ENCODE measurements around the gene EXOSC9. TPM values are rescaled to one million over a fixed set of nuclear protein-coding genes. Genes with fewer than 3 reads are reported as not detected.

Gene EXOSC9
- total and polyA plus RNA-seq, 10 of the 15 experiments (the other 5 are each of a cell fraction or from before 2014, with no cell fraction given) = 49.0 to 131 (median 85.4) TPM

DNA sequence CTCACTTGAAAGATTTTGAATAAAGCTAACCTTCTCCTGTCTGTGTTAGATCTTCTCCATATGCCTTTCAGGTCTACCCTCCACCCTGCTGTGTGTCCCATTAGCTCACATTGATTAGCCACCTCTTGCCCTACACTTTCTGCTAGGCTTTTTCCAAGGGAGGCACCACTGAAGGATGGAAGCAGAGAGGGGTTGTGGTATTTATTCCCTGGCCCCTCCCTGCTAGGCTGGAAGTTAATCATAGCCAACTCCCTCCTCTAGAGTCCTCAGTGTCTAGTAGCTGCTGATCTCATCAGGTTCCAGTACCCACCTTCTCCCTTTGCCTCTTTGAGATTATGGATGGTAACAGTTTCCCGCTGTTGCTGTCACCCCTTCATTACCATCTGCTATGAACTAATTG lies 27.2 kb upstream of the EXOSC9 start:
- Histone ChIP-seq H3K36me3 (ENCODE audit: control insufficient read depth in 2 of 2, insufficient read depth in 2 of 2, low read length in 1 of 2) (no peaks in the 10 kb centered on the region), H3K27ac (ENCODE audit: control insufficient read depth, insufficient read depth) (no peak overlapping the region), H3K9me3 (replicated peaks; ENCODE audit: control insufficient read depth, insufficient read depth, low read length) (no peaks in the 10 kb centered on the region), H3K4me2 (ENCODE audit: control insufficient read depth, insufficient read depth) (no peak overlapping the region), H3K9ac (ENCODE audit: control insufficient read depth, insufficient read depth, low read length) (no peak overlapping the region), H2AFZ (ENCODE audit: control insufficient read depth, low read depth, low read length) (no peak overlapping the region), H3K4me3 (no peak overlapping the region), H3K4me1 (ENCODE audit: control insufficient read depth, insufficient read depth, low read length) (peaks cover 12% of the 10 kb centered on the region), H3K79me2 (ENCODE audit: control insufficient read depth, insufficient read depth, low read length) (no peaks in the 10 kb centered on the region), H4K20me1 (ENCODE audit: control insufficient read depth, insufficient read depth) (no peaks in the 10 kb centered on the region; the same call in 1 of the 2 replicates), H3K27me3 (replicated peaks in 1 of 2; ENCODE audit: control insufficient read depth in 2 of 2, insufficient read depth in 2 of 2, low read length in 1 of 2) (no peaks in the 10 kb centered on the region; a peak in 1 of 4 replicates)
- BruUV-seq (replicated peaks) = no TSS peak
- FAIRE-seq = no peak
- intact Hi-C loops (cut with micrococcal nuclease; ENCODE audit: unreplicated experiment) (no loop called here), in situ Hi-C loops (cut with MboI) (no loop called here)
- ChIA-PET CTCF (no interaction called here), POLR2A (interaction anchor here (0.8 to 1.1 kb wide), 2 partner anchors 9 to 16 kb away, joined by 3 to 5 read pairs; partner anchors contain the start of gene SMIM43), RAD21 (ENCODE audit: unreplicated experiment) (no interaction called here), SMC1A (ENCODE audit: uncharacterized antibody, unreplicated experiment) (no interaction called here)
- TF ChIP-seq POLR2A (IDR thresholded peaks at IDR 0.05; ENCODE audit: low read depth, low read length) = no peak
- no peak for DNase-seq (ENCODE audit: low read depth, low spot score)
- ATAC-seq = no peak
- 94% methylated on average over 1 of the region's 1 CpG for WGBS (ENCODE audit: insufficient coverage, insufficient replicate concordance, low lambda C conversion rate, missing lambda C conversion rate)

- no peak for FAIRE-seq
- RAD21 ChIA-PET (ENCODE audit: unreplicated experiment) = interaction anchor here (1.0 to 4.0 kb wide), 9 partner anchors 12 to 80 kb away, joined by 3 to 28 read pairs (median 5); partner anchors contain the start of genes ANXA5 and EXOSC9
- no peak overlapping the region for H3K4me3 ChIP-seq
- SMC1A ChIA-PET (ENCODE audit: uncharacterized antibody, unreplicated experiment) = interaction anchor here (0.8 to 3.9 kb wide), 17 partner anchors 9 to 312 kb away, joined by 3 to 36 read pairs (median 5); partner anchors contain the start of genes BBS7, CCNA2, EXOSC9 and SMIM43
- H3K27me3 ChIP-seq (replicated peaks in 1 of 2; ENCODE audit: control insufficient read depth in 2 of 2, insufficient read depth in 2 of 2, low read length in 1 of 2) = no peaks in the 10 kb centered on the region; a peak in 1 of 4 replicates
- in situ Hi-C loops (cut with MboI) = no loop called here
- CTCF ChIA-PET = interaction anchor here (0.5 to 1.9 kb wide), 5 partner anchors 9 to 202 kb away, joined by 3 to 7 read pairs (median 6); no protein-coding TSS in a partner anchor
- H3K36me3 ChIP-seq (ENCODE audit: control insufficient read depth in 2 of 2, insufficient read depth in 2 of 2, low read length in 1 of 2) = no peaks in the 10 kb centered on the region
- peaks cover 12% of the 10 kb centered on the region for H3K4me1 ChIP-seq (ENCODE audit: control insufficient read depth, insufficient read depth, low read length)
- no peak overlapping the region for H3K27ac ChIP-seq (ENCODE audit: control insufficient read depth, insufficient read depth)
- 67% methylated on average over 6 of the region's 6 CpGs for WGBS (ENCODE audit: insufficient coverage, insufficient replicate concordance, low lambda C conversion rate, missing lambda C conversion rate)
- POLR2A ChIA-PET = interaction anchor here (1.2 to 3.6 kb wide), 5 partner anchors 13 to 48 kb away, joined by 5 to 19 read pairs (median 7); partner anchors contain the start of gene EXOSC9
- H3K79me2 ChIP-seq (ENCODE audit: control insufficient read depth, insufficient read depth, low read length) = no peaks in the 10 kb centered on the region
- intact Hi-C loops (cut with micrococcal nuclease; ENCODE audit: unreplicated experiment) = no loop called here
- BruUV-seq (replicated peaks) = no TSS peak
- no peak for DNase-seq (ENCODE audit: low read depth, low spot score)
- no peak overlapping the region for H3K9ac ChIP-seq (ENCODE audit: control insufficient read depth, insufficient read depth, low read length)
- H4K20me1 ChIP-seq (ENCODE audit: control insufficient read depth, insufficient read depth) = no peaks in the 10 kb centered on the region; the same call in 1 of the 2 replicates
- 0 out of 2 replicates have a peak overlapping the region, but pooled peaks have one; percentile 5 for H3K4me2 ChIP-seq (ENCODE audit: control insufficient read depth, insufficient read depth)
- no peak overlapping the region; the same call in 1 of the 2 replicates for H2AFZ ChIP-seq (ENCODE audit: control insufficient read depth, low read depth, low read length)
- no peaks in the 10 kb centered on the region for H3K9me3 ChIP-seq (replicated peaks; ENCODE audit: control insufficient read depth, insufficient read depth, low read length)
- ATAC-seq = peak; percentile 63
- peak; percentile 84 for TF ChIP-seq MTA2 (IDR thresholded peaks at IDR 0.05; ENCODE audit: low read depth)
- no peak for TF ChIP-seq PAX5 (IDR thresholded peaks at IDR 0.05; ENCODE audit: borderline replicate concordance, low read depth, low read length)
- TF ChIP-seq NR2C1 (IDR thresholded peaks at IDR 0.05) = no peak
- TF ChIP-seq BCLAF1 (IDR thresholded peaks at IDR 0.05) = no peak
- TF ChIP-seq, protein P1, sequence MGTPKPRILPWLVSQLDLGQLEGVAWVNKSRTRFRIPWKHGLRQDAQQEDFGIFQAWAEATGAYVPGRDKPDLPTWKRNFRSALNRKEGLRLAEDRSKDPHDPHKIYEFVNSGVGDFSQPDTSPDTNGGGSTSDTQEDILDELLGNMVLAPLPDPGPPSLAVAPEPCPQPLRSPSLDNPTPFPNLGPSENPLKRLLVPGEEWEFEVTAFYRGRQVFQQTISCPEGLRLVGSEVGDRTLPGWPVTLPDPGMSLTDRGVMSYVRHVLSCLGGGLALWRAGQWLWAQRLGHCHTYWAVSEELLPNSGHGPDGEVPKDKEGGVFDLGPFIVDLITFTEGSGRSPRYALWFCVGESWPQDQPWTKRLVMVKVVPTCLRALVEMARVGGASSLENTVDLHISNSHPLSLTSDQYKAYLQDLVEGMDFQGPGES (IDR thresholded peaks at IDR 0.05) = no peak
- TF ChIP-seq TARDBP (IDR thresholded peaks at IDR 0.05; ENCODE audit: borderline replicate concordance) = no peak
- TF ChIP-seq BCL11A (IDR thresholded peaks at IDR 0.05; ENCODE audit: low read depth, low read length) = no peak
- TF ChIP-seq SRF (IDR thresholded peaks at IDR 0.05; ENCODE audit: low read depth in 2 of 2, low read length in 2 of 2) = no peak
- TF ChIP-seq IRF5 (IDR thresholded peaks at IDR 0.05; ENCODE audit: borderline replicate concordance) = no peak
- 0 out of 2 replicates have a peak, but pooled peaks have one; percentile 17 for TF ChIP-seq FOXM1 (IDR thresholded peaks at IDR 0.05; ENCODE audit: low read depth, low read length)
Observed at GRCh38 chr4:121776610-121777401, 24.3 kb upstream of the EXOSC9 start.

All from GM12878 (cell line).